Measurements from ENCODE around the gene ARHGEF19.
A peak's percentile ranks its signal among the peaks of the same experiment; 100 is the strongest.

ARHGEF19 gene

DNA sequence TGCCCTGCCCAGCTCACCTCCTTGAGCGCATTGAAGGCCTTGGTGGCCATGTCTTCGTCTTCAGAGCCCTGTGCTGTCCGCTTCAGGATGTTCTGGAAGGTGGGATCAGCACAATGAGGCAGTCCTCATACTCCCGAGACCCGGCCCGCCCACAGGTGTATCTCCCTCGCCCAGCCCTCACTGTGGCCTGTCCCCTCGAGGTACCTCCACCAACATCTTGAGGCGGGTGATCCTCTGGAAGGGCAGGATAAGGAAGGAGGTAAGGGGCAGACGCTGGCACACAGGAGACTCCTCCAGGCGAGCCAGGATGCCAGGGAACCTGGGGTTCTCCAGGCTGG is 7.1 kb downstream of the ARHGEF19 start:
- CTCF ChIA-PET: interaction anchor here (1.2 to 3.5 kb wide), 8 partner anchors 12 to 416 kb away, joined by 3 to 18 read pairs (median 5); no protein-coding TSS in a partner anchor
- Histone ChIP-seq H3K27ac (ENCODE audit: extremely low read depth, low read depth, low read length) (no peak overlapping the region), H3K9me3 (ENCODE audit: control insufficient read depth, insufficient read depth, low read depth, low read length) (no peaks in the 10 kb centered on the region), H3K4me3 (ENCODE audit: low read depth, low read length) (no peak overlapping the region), H3K36me3 (ENCODE audit: control insufficient read depth in 2 of 2, insufficient read depth in 1 of 2, low read length in 2 of 2) (no peaks in the 10 kb centered on the region), H3K4me1 (ENCODE audit: control insufficient read depth, insufficient read depth, low read length) (no peaks in the 10 kb centered on the region)
- POLR2A ChIA-PET: interaction anchor here (0.6 kb wide), 1 partner anchor 88 kb away, joined by 4 read pairs; no protein-coding TSS in a partner anchor
- TF ChIP-seq ZBTB7A (tag by site-specific recombination; IDR thresholded peaks at IDR 0.05; ENCODE audit: low read depth): no peak
- TF ChIP-seq SP2 (tag by site-specific recombination; IDR thresholded peaks at IDR 0.05): peak; percentile 35; the same call in 1 of the 2 replicates
- TF ChIP-seq GLI4 (tag by site-specific recombination; IDR thresholded peaks at IDR 0.05): no peak
- no peak for TF ChIP-seq ZNF76 (tag by site-specific recombination; IDR thresholded peaks at IDR 0.05; ENCODE audit: borderline replicate concordance, low read depth)
- TF ChIP-seq ZFHX2 (tag by site-specific recombination; conservative IDR thresholded peaks at IDR 0.05): no peak
- TF ChIP-seq ZNF600 (tag by site-specific recombination; IDR thresholded peaks at IDR 0.05): peak; percentile 90
- no peak for TF ChIP-seq ZNF280D (tag by site-specific recombination; IDR thresholded peaks at IDR 0.05)
- TF ChIP-seq ZNF121 (tag by site-specific recombination; IDR thresholded peaks at IDR 0.05): no peak
- no peak for TF ChIP-seq ZNF202 (tag by site-specific recombination; IDR thresholded peaks at IDR 0.05; ENCODE audit: borderline replicate concordance)
- TF ChIP-seq ZNF560 (tag by site-specific recombination; IDR thresholded peaks at IDR 0.05; ENCODE audit: borderline replicate concordance): no peak
- no peak for TF ChIP-seq OVOL3 (tag by site-specific recombination; IDR thresholded peaks at IDR 0.05)

DNA sequence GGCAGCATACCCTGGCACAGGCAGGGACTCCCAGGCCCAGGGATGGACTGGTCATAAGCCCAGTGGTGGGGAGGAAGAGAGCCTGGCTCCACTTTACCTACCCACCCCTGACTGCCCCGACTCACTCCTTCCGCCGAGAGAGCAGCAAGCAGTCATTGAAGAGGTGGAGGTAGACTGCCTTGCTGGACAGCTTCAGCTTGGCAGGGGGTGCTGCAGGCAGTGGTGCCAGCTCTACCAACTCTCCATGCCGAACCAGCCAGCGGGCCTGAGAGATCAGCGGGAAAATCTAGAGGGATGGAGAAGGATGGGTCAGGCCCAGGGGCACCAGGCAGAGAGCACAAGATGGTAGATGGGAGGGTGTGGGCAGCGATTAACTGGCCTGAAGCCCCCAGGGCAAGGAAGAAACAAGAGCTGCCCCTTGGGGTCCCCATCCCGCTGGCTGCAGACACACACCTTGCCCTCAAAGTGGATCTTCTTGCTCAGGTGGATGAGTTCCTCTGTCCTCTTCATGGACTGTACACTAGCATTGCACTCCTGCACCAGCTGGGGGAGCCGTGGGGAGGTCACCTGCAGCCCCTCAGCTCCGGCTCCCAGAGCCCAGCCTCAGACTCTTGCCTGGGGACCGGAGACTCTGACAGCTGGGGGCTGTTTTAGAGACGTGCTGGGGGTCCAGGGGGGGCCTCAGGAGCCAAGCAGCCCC is 7.7 kb downstream of the ARHGEF19 start:
- Histone ChIP-seq H3K4me1 (ENCODE audit: control insufficient read depth, insufficient read depth, low read length) (no peaks in the 10 kb centered on the region), H3K4me3 (ENCODE audit: low read depth, low read length) (no peak overlapping the region), H3K9me3 (ENCODE audit: control insufficient read depth, insufficient read depth, low read depth, low read length) (no peaks in the 10 kb centered on the region), H3K36me3 (ENCODE audit: control insufficient read depth in 2 of 2, insufficient read depth in 1 of 2, low read length in 2 of 2) (no peaks in the 10 kb centered on the region), H3K27ac (ENCODE audit: extremely low read depth, low read depth, low read length) (no peak overlapping the region)
- TF ChIP-seq ZNF2 (tag by site-specific recombination; IDR thresholded peaks at IDR 0.05) (peak; percentile 79), ZBTB6 (tag by site-specific recombination; IDR thresholded peaks at IDR 0.05) (peak; percentile 54; the same call in 1 of the 2 replicates), HIC1 (tag by site-specific recombination; IDR thresholded peaks at IDR 0.05) (0 out of 2 replicates have a peak, but pooled peaks have one; percentile 44), ZNF132 (tag by site-specific recombination; IDR thresholded peaks at IDR 0.05; ENCODE audit: borderline replicate concordance) (no peak), GLIS2 (tag by site-specific recombination; IDR thresholded peaks at IDR 0.05) (0 out of 2 replicates have a peak, but pooled peaks have one; percentile 27)
- TF ChIP-seq, protein P1, sequence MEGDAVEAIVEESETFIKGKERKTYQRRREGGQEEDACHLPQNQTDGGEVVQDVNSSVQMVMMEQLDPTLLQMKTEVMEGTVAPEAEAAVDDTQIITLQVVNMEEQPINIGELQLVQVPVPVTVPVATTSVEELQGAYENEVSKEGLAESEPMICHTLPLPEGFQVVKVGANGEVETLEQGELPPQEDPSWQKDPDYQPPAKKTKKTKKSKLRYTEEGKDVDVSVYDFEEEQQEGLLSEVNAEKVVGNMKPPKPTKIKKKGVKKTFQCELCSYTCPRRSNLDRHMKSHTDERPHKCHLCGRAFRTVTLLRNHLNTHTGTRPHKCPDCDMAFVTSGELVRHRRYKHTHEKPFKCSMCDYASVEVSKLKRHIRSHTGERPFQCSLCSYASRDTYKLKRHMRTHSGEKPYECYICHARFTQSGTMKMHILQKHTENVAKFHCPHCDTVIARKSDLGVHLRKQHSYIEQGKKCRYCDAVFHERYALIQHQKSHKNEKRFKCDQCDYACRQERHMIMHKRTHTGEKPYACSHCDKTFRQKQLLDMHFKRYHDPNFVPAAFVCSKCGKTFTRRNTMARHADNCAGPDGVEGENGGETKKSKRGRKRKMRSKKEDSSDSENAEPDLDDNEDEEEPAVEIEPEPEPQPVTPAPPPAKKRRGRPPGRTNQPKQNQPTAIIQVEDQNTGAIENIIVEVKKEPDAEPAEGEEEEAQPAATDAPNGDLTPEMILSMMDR (tag by site-specific recombination; IDR thresholded peaks at IDR 0.05): peak; percentile 40
- POLR2A ChIA-PET: no interaction called here
- CTCF ChIA-PET: interaction anchor here (0.6 to 3.5 kb wide), 16 partner anchors 9 to 417 kb away, joined by 3 to 18 read pairs (median 4); no protein-coding TSS in a partner anchor

All from HEK293 (cell line).